Liver (tissue), 9 donors: ENCODE results near the gene OFD1. TPM values are rescaled to one million over a fixed set of nuclear protein-coding genes. Genes with fewer than 3 reads are reported as not detected.

ENCODE experiments used
- DNase-seq: peaks from one replicate; pipeline ENCODE4 v3.0.0-alpha.2; 2017; ENCODE audit warnings: low spot score
- H3K27ac ChIP-seq, 2 donors: one replicate each; pipeline ENCODE4 v1.7.0; 2013; ENCODE audit warnings: inconsistent platforms in 2 of 2, low read length in 2 of 2, control low read depth in 1 of 2, low read depth in 1 of 2, mild to moderate bottlenecking in 1 of 2
- H3K27me3 ChIP-seq, 4 donors: one replicate each; pipeline versions ENCODE4 v1.6.1 to v1.7.0; 2013; ENCODE audit warnings: low read length in 3 of 4, inconsistent platforms in 1 of 4, mild to moderate bottlenecking in 1 of 4, moderate library complexity in 1 of 4; ENCODE audit not compliant: control insufficient read depth in 4 of 4, insufficient read depth in 4 of 4
- H3K36me3 ChIP-seq, 4 donors: one replicate each; pipeline versions ENCODE4 v1.6.1 to v1.7.0; 2013; ENCODE audit warnings: low read length in 3 of 4, mild to moderate bottlenecking in 3 of 4, low read depth in 1 of 4, moderate library complexity in 1 of 4; ENCODE audit not compliant: control insufficient read depth in 4 of 4, insufficient read depth in 3 of 4
- H3K4me1 ChIP-seq, 4 donors: one replicate each; pipeline versions ENCODE4 v1.6.1 to v1.7.0; 2013; ENCODE audit warnings: low read length in 3 of 4, mild to moderate bottlenecking in 3 of 4, moderate library complexity in 1 of 4; ENCODE audit not compliant: control insufficient read depth in 4 of 4, insufficient read depth in 4 of 4
- H3K4me3 ChIP-seq, 3 donors: one replicate each; pipeline versions ENCODE4 v1.6.1 to v1.7.0; 2013; ENCODE audit warnings: low read length in 3 of 3, control low read depth in 1 of 3, low read depth in 1 of 3, mild to moderate bottlenecking in 1 of 3
- H3K9ac ChIP-seq, 2 donors: one replicate each; pipeline ENCODE4 v1.7.0; 2013; ENCODE audit warnings: low read length in 2 of 2, mild to moderate bottlenecking in 2 of 2, moderate library complexity in 2 of 2, control low read depth in 1 of 2, low read depth in 1 of 2
- H3K9me3 ChIP-seq, 4 donors: one replicate each; pipeline versions ENCODE4 v1.6.1 to v1.7.0; 2013; ENCODE audit warnings: low read length in 3 of 4; ENCODE audit not compliant: control insufficient read depth in 4 of 4
- EGR1 ChIP-seq, 2 donors: IDR thresholded peaks; 2 replicates each; pipeline ENCODE4 v1.6.1; 2016 to 2018; ENCODE audit warnings: antibody characterized with exemption in 2 of 2, low read depth in 2 of 2
- FOXA1 ChIP-seq: IDR thresholded peaks from 2 replicates; pipeline ENCODE4 v1.6.1; 2016; ENCODE audit warnings: antibody characterized with exemption
- FOXA2 ChIP-seq: IDR thresholded peaks from 2 replicates; pipeline ENCODE4 v1.6.1; 2016; ENCODE audit warnings: antibody characterized with exemption
- GABPA ChIP-seq, 2 donors: IDR thresholded peaks in 1 of 2; conservative IDR thresholded peaks in 1 of 2; 2 replicates each; pipeline ENCODE4 v1.6.1; 2016; ENCODE audit warnings: antibody characterized with exemption in 2 of 2, mild to moderate bottlenecking in 1 of 2, moderate library complexity in 1 of 2
- HNF4A ChIP-seq, 2 donors: conservative IDR thresholded peaks; 2 replicates each; pipeline ENCODE4 v1.6.1; 2016; ENCODE audit warnings: antibody characterized with exemption in 2 of 2, mild to moderate bottlenecking in 2 of 2
- HNF4G ChIP-seq: IDR thresholded peaks from 2 replicates; pipeline ENCODE4 v1.6.1; 2016; ENCODE audit warnings: antibody characterized with exemption
- JUND ChIP-seq, 2 donors: IDR thresholded peaks; 2 replicates each; pipeline ENCODE4 v1.6.1; 2016; ENCODE audit warnings: antibody characterized with exemption in 2 of 2
- NR2F2 ChIP-seq: IDR thresholded peaks from 2 replicates; pipeline ENCODE4 v1.6.1; 2016; ENCODE audit warnings: antibody characterized with exemption
- RAD21 ChIP-seq, 2 donors: IDR thresholded peaks; 2 replicates each; pipeline ENCODE4 v1.6.1; 2016; ENCODE audit warnings: antibody characterized with exemption in 2 of 2, mild to moderate bottlenecking in 2 of 2
- RXRA ChIP-seq, 2 donors: IDR thresholded peaks; 2 replicates each; pipeline ENCODE4 v1.6.1; 2017 to 2018; ENCODE audit warnings: antibody characterized with exemption in 2 of 2, mild to moderate bottlenecking in 1 of 2
- SP1 ChIP-seq: IDR thresholded peaks from 2 replicates; pipeline ENCODE4 v1.6.1; 2018; ENCODE audit warnings: antibody characterized with exemption, mild to moderate bottlenecking
- TAF1 ChIP-seq: conservative IDR thresholded peaks from 2 replicates; pipeline ENCODE4 v1.6.1; 2016; ENCODE audit warnings: antibody characterized with exemption, mild to moderate bottlenecking
- YY1 ChIP-seq: IDR thresholded peaks from 2 replicates; pipeline ENCODE4 v1.6.1; 2016; ENCODE audit warnings: antibody characterized with exemption, mild to moderate bottlenecking
- WGBS: extraction: QIAGEN DNeasy Blood & Tissue Kit; methylation state at CpG from one replicate; pipeline ENCODE4 v1.1.7; 2013; 5-methylcytosine and 5-hydroxymethylcytosine counted together
- polyA plus RNA-seq, 2 donors: library from polyadenylated mRNA; stranded (reverse) in 1 of 2; unstranded in 1 of 2; fragments of 200-250 nt in 1 of 2; fragments of >200 nt in 1 of 2; fragmentation: Nextera tagmentation in 1 of 2; extraction: Ambion mirVana in 1 of 2; gene quantifications; one replicate each; pipeline versions ENCODE4 v1.2.1 to v1.2.3, GENCODE V29; 2013 to 2015
- total RNA-seq, 2 donors: library from RNA; depleted of rRNA; stranded (reverse); fragments of >200 nt; gene quantifications; one replicate each; pipeline ENCODE4 v1.2.3, GENCODE V29; 2014
- TF ChIP-seq, protein P1 (sequence below): IDR thresholded peaks from 2 replicates; pipeline ENCODE4 v1.6.1; 2016; ENCODE audit warnings: antibody characterized with exemption
- TF ChIP-seq, protein P2 (sequence below): IDR thresholded peaks from 2 replicates; pipeline ENCODE4 v1.6.1; 2016; ENCODE audit warnings: antibody characterized with exemption
- TF ChIP-seq, protein P3 (sequence below): IDR thresholded peaks from 2 replicates; pipeline ENCODE4 v1.6.1; 2016; ENCODE audit warnings: antibody characterized with exemption, mild to moderate bottlenecking
- TF ChIP-seq, protein P4 (sequence below): IDR thresholded peaks from 2 replicates; pipeline ENCODE4 v1.6.1; 2016; ENCODE audit warnings: antibody characterized with exemption
- TF ChIP-seq, protein P5 (sequence below): fragments of 150-350 bp; IDR thresholded peaks from 2 replicates; pipeline ENCODE4 v1.5.1; 2017; ENCODE audit warnings: improper control_type of control experiment, low read depth, low read length; ENCODE audit not compliant: missing input control
- donor health status: healthy.
- donor health status: healthy.
- donor health status: healthy.
- donor health status: healthy.
- donor health status: healthy.

The OFD1 gene
- total and polyA plus RNA-seq, 4 donors, result 2.9 to 15.7 (median 9.6) TPM

DNA sequence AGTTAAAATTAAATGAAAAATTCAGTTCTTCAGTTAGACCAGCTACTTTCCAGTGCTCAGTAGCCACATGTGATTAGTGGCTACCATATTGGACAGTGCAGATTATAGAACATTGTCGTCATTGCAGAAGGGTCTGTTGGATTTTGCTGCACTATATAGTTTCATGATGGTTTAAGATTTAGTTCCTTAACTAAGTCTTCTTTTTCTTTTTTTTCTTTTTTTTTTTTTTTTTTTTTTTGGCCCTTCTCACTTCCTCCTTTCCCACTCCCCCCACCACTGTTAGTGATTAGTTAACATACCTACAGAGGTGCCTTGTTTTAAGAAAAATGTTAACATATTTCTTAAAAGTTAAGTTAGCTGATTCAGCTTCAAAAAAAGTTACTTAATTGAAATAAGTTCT, 36.6 kb upstream of the OFD1 start:
- no peaks in the 10 kb centered on the region for H3K9me3 ChIP-seq
- no peak overlapping the region for H3K4me3 ChIP-seq
- TF ChIP-seq FOXA1 (no peak), SP1 (no peak), RAD21 (IDR thresholded peaks at IDR 0.05) (no peak), JUND (IDR thresholded peaks at IDR 0.05) (no peak), HNF4A (conservative IDR thresholded peaks at IDR 0.05) (no peak), RXRA (IDR thresholded peaks at IDR 0.05) (no peak), HNF4G (no peak), FOXA2 (no peak), EGR1 (IDR thresholded peaks at IDR 0.05; ENCODE audit: low read depth in 2 of 2) (no peak), TAF1 (no peak), NR2F2 (no peak), GABPA (IDR thresholded peaks at IDR 0.05 in 1 of 2, conservative IDR thresholded peaks at IDR 0.05 in 1 of 2) (no peak), YY1 (no peak)
- TF ChIP-seq, protein P1, sequence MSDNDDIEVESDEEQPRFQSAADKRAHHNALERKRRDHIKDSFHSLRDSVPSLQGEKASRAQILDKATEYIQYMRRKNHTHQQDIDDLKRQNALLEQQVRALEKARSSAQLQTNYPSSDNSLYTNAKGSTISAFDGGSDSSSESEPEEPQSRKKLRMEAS, result no peak
- TF ChIP-seq, protein P2, sequence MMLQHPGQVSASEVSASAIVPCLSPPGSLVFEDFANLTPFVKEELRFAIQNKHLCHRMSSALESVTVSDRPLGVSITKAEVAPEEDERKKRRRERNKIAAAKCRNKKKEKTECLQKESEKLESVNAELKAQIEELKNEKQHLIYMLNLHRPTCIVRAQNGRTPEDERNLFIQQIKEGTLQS, result no peak
- TF ChIP-seq, protein P3, sequence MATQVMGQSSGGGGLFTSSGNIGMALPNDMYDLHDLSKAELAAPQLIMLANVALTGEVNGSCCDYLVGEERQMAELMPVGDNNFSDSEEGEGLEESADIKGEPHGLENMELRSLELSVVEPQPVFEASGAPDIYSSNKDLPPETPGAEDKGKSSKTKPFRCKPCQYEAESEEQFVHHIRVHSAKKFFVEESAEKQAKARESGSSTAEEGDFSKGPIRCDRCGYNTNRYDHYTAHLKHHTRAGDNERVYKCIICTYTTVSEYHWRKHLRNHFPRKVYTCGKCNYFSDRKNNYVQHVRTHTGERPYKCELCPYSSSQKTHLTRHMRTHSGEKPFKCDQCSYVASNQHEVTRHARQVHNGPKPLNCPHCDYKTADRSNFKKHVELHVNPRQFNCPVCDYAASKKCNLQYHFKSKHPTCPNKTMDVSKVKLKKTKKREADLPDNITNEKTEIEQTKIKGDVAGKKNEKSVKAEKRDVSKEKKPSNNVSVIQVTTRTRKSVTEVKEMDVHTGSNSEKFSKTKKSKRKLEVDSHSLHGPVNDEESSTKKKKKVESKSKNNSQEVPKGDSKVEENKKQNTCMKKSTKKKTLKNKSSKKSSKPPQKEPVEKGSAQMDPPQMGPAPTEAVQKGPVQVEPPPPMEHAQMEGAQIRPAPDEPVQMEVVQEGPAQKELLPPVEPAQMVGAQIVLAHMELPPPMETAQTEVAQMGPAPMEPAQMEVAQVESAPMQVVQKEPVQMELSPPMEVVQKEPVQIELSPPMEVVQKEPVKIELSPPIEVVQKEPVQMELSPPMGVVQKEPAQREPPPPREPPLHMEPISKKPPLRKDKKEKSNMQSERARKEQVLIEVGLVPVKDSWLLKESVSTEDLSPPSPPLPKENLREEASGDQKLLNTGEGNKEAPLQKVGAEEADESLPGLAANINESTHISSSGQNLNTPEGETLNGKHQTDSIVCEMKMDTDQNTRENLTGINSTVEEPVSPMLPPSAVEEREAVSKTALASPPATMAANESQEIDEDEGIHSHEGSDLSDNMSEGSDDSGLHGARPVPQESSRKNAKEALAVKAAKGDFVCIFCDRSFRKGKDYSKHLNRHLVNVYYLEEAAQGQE, result no peak
- TF ChIP-seq, protein P4, sequence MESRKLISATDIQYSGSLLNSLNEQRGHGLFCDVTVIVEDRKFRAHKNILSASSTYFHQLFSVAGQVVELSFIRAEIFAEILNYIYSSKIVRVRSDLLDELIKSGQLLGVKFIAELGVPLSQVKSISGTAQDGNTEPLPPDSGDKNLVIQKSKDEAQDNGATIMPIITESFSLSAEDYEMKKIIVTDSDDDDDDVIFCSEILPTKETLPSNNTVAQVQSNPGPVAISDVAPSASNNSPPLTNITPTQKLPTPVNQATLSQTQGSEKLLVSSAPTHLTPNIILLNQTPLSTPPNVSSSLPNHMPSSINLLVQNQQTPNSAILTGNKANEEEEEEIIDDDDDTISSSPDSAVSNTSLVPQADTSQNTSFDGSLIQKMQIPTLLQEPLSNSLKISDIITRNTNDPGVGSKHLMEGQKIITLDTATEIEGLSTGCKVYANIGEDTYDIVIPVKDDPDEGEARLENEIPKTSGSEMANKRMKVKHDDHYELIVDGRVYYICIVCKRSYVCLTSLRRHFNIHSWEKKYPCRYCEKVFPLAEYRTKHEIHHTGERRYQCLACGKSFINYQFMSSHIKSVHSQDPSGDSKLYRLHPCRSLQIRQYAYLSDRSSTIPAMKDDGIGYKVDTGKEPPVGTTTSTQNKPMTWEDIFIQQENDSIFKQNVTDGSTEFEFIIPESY, result no peak
- TF ChIP-seq, protein P5, sequence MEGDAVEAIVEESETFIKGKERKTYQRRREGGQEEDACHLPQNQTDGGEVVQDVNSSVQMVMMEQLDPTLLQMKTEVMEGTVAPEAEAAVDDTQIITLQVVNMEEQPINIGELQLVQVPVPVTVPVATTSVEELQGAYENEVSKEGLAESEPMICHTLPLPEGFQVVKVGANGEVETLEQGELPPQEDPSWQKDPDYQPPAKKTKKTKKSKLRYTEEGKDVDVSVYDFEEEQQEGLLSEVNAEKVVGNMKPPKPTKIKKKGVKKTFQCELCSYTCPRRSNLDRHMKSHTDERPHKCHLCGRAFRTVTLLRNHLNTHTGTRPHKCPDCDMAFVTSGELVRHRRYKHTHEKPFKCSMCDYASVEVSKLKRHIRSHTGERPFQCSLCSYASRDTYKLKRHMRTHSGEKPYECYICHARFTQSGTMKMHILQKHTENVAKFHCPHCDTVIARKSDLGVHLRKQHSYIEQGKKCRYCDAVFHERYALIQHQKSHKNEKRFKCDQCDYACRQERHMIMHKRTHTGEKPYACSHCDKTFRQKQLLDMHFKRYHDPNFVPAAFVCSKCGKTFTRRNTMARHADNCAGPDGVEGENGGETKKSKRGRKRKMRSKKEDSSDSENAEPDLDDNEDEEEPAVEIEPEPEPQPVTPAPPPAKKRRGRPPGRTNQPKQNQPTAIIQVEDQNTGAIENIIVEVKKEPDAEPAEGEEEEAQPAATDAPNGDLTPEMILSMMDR, result no peak
- H3K27ac ChIP-seq, result no peak overlapping the region
- peaks cover 0 to 6% (median 3%) of the 10 kb centered on the region in 4 donors for H3K4me1 ChIP-seq
- DNase-seq, result no peak
- 86% methylated on average over 1 of the region's 1 CpG for WGBS
- no peaks in the 10 kb centered on the region for H3K36me3 ChIP-seq
- H3K9ac ChIP-seq, result no peak overlapping the region
- no peaks in the 10 kb centered on the region for H3K27me3 ChIP-seq
